GM23338 (cell line): ENCODE measurements around the gene CD300LB.

Experiments used
- EZH2 ChIP-seq: fragments of 200-600 bp; sonication (generic); IDR thresholded peaks from one replicate; pipeline ENCODE4 v1.8.0; 2017; ENCODE audit warnings: antibody characterized with exemption, mild to moderate bottlenecking, low read depth; ENCODE audit not compliant: unreplicated experiment
- JUNB ChIP-seq: IDR thresholded peaks from one replicate; pipeline ENCODE4 v1.6.1; 2016; ENCODE audit warnings: antibody characterized with exemption; ENCODE audit not compliant: unreplicated experiment
- POLR2AphosphoS5 ChIP-seq: IDR thresholded peaks from 2 replicates; pipeline ENCODE4 v1.6.1; 2016; ENCODE audit warnings: antibody characterized with exemption, low read depth
- TF ChIP-seq, protein P1 (sequence below), 2 experiments: fragments of 200-600 bp in 1 of 2; sonication (generic) in 1 of 2; conservative IDR thresholded peaks; 2 replicates each; pipeline versions ENCODE4 v1.5.1 to v1.6.1; 2016 to 2017; ENCODE audit warnings: antibody characterized with exemption in 2 of 2, low read depth in 2 of 2, mild to moderate bottlenecking in 2 of 2, moderate library complexity in 1 of 2

DNA sequence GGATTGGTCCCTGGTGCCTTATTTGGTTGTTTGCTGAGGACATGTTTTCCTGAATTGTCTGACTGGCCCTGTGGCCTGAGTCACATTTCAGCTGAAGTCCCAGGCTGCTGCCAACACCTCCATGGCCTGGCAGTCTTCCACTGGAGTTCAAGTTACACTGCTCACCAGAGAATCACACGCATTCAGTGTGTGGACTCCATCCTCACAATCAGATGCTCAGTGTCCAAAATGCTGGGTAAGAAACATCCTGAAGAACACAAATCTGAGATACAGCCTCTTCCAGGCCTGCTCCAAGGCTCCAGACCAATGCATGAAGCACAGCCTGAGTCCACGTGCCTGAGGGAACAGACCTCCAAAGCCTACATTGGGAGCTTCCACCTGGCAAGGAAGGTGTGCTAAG, 19.2 kb downstream of the CD300LB start:
- TF ChIP-seq JUNB (no peak), POLR2AphosphoS5 (no peak), EZH2 (no peak)
- TF ChIP-seq, protein P1, sequence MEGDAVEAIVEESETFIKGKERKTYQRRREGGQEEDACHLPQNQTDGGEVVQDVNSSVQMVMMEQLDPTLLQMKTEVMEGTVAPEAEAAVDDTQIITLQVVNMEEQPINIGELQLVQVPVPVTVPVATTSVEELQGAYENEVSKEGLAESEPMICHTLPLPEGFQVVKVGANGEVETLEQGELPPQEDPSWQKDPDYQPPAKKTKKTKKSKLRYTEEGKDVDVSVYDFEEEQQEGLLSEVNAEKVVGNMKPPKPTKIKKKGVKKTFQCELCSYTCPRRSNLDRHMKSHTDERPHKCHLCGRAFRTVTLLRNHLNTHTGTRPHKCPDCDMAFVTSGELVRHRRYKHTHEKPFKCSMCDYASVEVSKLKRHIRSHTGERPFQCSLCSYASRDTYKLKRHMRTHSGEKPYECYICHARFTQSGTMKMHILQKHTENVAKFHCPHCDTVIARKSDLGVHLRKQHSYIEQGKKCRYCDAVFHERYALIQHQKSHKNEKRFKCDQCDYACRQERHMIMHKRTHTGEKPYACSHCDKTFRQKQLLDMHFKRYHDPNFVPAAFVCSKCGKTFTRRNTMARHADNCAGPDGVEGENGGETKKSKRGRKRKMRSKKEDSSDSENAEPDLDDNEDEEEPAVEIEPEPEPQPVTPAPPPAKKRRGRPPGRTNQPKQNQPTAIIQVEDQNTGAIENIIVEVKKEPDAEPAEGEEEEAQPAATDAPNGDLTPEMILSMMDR (conservative IDR thresholded peaks at IDR 0.05; ENCODE audit: low read depth in 2 of 2): no peak
